Measurements from ENCODE around the gene CDHR2. TPM values are rescaled to one million over a fixed set of nuclear protein-coding genes. Genes with fewer than 3 reads are reported as not detected.
A peak's percentile ranks its signal among the peaks of the same experiment; 100 is the strongest.

CDHR2 gene
- total and polyA plus RNA-seq, 2 donors from 2014 or later, result 4.2 to 8.0 TPM

- Histone ChIP-seq H3K4me1 (ENCODE audit: control insufficient read depth in 2 of 3, insufficient read depth in 2 of 3, low read depth in 1 of 3, low read length in 3 of 3) (peaks cover 0 to 3% (median 0%) of the 10 kb centered on the region in 3 donors), H3K27ac (ENCODE audit: low read depth in 2 of 2, low read length in 2 of 2) (no peak overlapping the region), H3K9ac (ENCODE audit: low read length in 3 of 3) (no peak overlapping the region), H3K27me3 (ENCODE audit: control insufficient read depth, insufficient read depth, low read length) (peaks cover 4% of the 10 kb centered on the region), H3K36me3 (ENCODE audit: control insufficient read depth in 2 of 3, insufficient read depth in 3 of 3, low read length in 3 of 3) (no peaks in the 10 kb centered on the region), H3K9me3 (ENCODE audit: control insufficient read depth in 2 of 3, insufficient read depth in 1 of 3, low read length in 3 of 3) (no peaks in the 10 kb centered on the region), H3K4me3 (ENCODE audit: low read length in 3 of 3) (no peak overlapping the region)
- intact Hi-C loops (cut with DNase I), result no loop called here
- peak; percentile 83 to 91 (median 86) for DNase-seq
- FAIRE-seq, result no peak
- no peak for TF ChIP-seq CTCF (IDR thresholded peaks at IDR 0.05; ENCODE audit: borderline replicate concordance, extremely low read depth, insufficient read depth)
These were observed 62.3 kb downstream of the CDHR2 start for GRCh38 chr5:176611435-176611834.

GRCh38 chr5:176612008-176612407, 62.9 kb downstream of the CDHR2 start:
- Histone ChIP-seq H3K4me3 (ENCODE audit: low read length in 3 of 3) (no peak overlapping the region), H3K9me3 (ENCODE audit: control insufficient read depth in 2 of 3, insufficient read depth in 1 of 3, low read length in 3 of 3) (no peaks in the 10 kb centered on the region), H3K36me3 (ENCODE audit: control insufficient read depth in 2 of 3, insufficient read depth in 3 of 3, low read length in 3 of 3) (no peaks in the 10 kb centered on the region), H3K27ac (ENCODE audit: low read depth in 2 of 2, low read length in 2 of 2) (no peak overlapping the region), H3K27me3 (ENCODE audit: control insufficient read depth, insufficient read depth, low read length) (peaks cover 4% of the 10 kb centered on the region), H3K9ac (ENCODE audit: low read length in 3 of 3) (no peak overlapping the region), H3K4me1 (ENCODE audit: control insufficient read depth in 2 of 3, insufficient read depth in 2 of 3, low read depth in 1 of 3, low read length in 3 of 3) (peaks cover 0 to 3% (median 0%) of the 10 kb centered on the region in 3 donors)
- no peak for TF ChIP-seq CTCF (IDR thresholded peaks at IDR 0.05; ENCODE audit: borderline replicate concordance, extremely low read depth, insufficient read depth)
- no peak for FAIRE-seq
- peak in 1 of 5 donors; percentile 57 for DNase-seq
- intact Hi-C loops (cut with DNase I), result no loop called here

GRCh38 chr5:176612855-176613254, 63.7 kb downstream of the CDHR2 start:
- FAIRE-seq, result no peak
- no peak overlapping the region for H3K9ac ChIP-seq (ENCODE audit: low read length in 3 of 3)
- no peak overlapping the region for H3K27ac ChIP-seq (ENCODE audit: low read depth in 2 of 2, low read length in 2 of 2)

More at GRCh38 chr5:176612855-176613254, 63.7 kb downstream of the CDHR2 start:
- Histone ChIP-seq H3K4me3 (ENCODE audit: low read length in 3 of 3) (no peak overlapping the region), H3K27me3 (ENCODE audit: control insufficient read depth, insufficient read depth, low read length) (peaks cover 4% of the 10 kb centered on the region), H3K36me3 (ENCODE audit: control insufficient read depth in 2 of 3, insufficient read depth in 3 of 3, low read length in 3 of 3) (no peaks in the 10 kb centered on the region), H3K9me3 (ENCODE audit: control insufficient read depth in 2 of 3, insufficient read depth in 1 of 3, low read length in 3 of 3) (no peaks in the 10 kb centered on the region), H3K4me1 (ENCODE audit: control insufficient read depth in 2 of 3, insufficient read depth in 2 of 3, low read depth in 1 of 3, low read length in 3 of 3) (peaks cover 0 to 3% (median 0%) of the 10 kb centered on the region in 3 donors)
- intact Hi-C loops (cut with DNase I), result no loop called here
- TF ChIP-seq CTCF (IDR thresholded peaks at IDR 0.05; ENCODE audit: borderline replicate concordance, extremely low read depth, insufficient read depth), result no peak
- no peak for DNase-seq
